GM18951 (cell line): Measurements from ENCODE around the gene SLC38A1.

ENCODE experiments used
- POLR2A ChIP-seq: IDR thresholded peaks from 4 replicates; pipeline ENCODE4 v1.6.1; 2011; ENCODE audit warnings: mild to moderate bottlenecking; ENCODE audit not compliant: insufficient read length, insufficient read depth; ENCODE audit errors: extremely low read depth
- in situ Hi-C: fragments of 300-500 bp; cut with MboI; formaldehyde crosslinking; loops from one replicate; pipeline ENCODE4 v1.12.0; 2022; ENCODE audit warnings: low sequenced_read_pairs, mixed read lengths, inconsistent platforms; ENCODE audit not compliant: unreplicated experiment

SLC38A1 gene

DNA sequence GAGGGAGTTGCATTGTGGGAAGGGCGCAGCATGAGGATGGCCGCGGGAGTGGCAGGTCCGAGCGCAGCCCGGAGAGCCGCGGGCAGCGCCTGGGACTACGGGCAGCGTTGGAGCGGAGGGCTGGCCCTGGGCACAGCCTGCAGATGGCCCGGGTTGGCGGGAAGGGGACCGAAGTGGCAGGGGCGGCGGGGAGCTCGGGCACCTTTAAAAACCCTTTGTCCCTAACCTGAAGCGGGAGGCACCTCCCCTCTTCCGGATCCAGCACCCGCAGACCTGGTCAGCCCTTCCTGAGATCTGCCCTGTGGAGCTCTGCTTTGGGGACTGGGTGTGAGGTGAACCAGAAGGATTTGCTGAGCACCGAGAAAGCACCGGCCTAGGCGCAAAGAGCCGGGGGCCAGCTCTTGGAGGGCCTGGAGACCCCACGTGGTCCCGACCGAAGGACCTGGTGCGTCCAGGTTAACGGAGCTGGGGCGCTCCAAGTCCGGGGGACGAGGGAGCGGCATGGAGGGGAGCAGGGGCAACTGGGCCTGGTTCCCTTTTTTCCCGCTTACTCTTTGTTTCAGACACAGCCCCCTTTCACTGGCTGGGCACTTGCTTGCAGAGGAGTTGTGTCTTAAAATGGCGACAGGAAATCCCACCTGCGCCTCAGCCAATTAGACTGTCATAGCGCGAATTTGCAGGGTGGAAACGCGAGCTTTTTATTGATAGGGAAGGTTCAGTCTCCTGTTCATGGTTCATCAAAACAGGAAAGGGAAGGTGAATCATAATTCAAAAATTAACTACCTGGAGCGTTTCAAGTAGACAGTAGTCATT lies 792 bp upstream of the SLC38A1 start:
- in situ Hi-C loops = no loop called here

DNA sequence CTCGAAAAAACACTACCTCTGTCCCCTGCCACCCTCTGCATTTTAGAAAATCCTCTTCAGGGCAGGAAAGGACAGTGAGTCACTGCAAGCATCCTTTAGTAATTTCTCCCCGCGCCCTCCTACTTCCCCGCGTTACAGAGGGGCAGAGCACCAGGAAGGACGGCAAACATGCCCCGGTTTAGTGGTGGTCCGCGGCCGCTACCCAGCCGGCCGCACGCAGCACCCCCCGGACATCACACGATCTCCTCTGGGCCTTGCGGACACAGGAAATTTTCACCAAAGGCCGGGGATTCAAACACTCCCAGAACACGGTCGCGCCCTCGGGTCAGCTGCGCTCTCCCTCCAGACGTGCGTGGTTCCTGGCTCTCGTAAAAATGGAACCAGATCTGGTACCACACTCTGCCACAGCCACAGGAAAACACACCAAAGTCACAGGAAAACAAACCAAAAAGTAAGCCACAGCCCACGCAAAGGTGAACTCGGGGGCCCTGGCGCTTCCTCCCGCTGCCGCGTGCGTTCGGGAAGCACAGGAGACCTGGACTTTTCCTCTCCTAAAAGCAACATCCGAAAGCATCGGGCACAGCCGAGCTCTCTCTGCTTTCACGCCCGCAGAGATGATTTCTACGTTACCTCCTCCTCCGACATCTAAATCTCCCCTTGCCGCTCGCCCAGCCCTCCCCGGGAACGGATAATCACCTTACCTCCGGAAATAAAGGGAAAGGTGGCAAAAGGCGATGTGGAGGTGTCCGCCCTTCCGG lies 839 bp downstream of the SLC38A1 start:
- in situ Hi-C loops = no loop called here
- no peak for TF ChIP-seq POLR2A

More for the DNA sequence above, 792 bp upstream of the SLC38A1 start:
- TF ChIP-seq POLR2A = no peak

- peak; percentile 8 for TF ChIP-seq POLR2A
- in situ Hi-C loops = no loop called here
Observed at GRCh38 chr12:46267575-46267824, 1.3 kb downstream of the SLC38A1 start.

DNA sequence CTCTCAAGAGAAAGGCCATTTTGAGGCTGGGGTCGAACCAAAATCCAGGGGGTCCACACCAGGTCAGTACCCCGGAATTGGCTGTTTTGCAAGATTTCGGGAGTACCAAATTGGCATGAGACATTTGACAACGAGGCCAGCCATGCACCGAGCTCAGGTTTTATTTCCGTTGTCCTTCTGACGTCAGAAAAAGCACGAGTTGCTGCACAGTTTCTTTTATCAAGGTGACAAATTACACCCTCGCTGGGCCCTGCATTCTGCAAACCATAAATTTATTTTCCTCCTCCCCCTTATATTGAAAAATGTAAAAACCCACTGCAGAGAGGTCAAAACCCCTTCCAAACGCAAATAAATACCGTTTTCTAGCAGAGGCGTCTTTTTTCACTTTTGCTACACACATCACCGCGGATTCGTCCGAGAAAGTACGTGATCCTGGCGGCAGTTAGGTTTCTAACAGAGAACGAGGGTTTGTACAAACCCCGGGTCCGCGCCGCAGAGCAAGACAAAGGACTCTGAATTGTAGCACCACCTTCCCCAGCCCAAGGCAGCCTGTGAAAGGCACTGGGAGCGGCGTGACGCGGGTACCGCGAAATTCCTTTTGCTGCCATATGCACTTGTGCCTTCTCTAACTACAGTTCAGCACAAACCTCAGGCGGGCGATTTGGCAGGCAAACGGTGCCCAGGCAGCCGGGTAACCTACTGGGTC lies 1.8 kb downstream of the SLC38A1 start:
- TF ChIP-seq POLR2A = peak; percentile 30
- in situ Hi-C loops = no loop called here

- in situ Hi-C loops = no loop called here
Observed at GRCh38 chr12:46266382-46266791, 2.5 kb downstream of the SLC38A1 start.

GRCh38 chr12:46265734-46266133 lies 3.1 kb downstream of the SLC38A1 start:
- no peak for TF ChIP-seq POLR2A
- in situ Hi-C loops = no loop called here

More at GRCh38 chr12:46266382-46266791, 2.5 kb downstream of the SLC38A1 start:
- no peak for TF ChIP-seq POLR2A

- TF ChIP-seq POLR2A = no peak
- in situ Hi-C loops = no loop called here
Observed at GRCh38 chr12:46265102-46265501, 3.7 kb downstream of the SLC38A1 start.

GRCh38 chr12:46264057-46264456 lies 4.8 kb downstream of the SLC38A1 start:
- in situ Hi-C loops = no loop called here
- TF ChIP-seq POLR2A = no peak

GRCh38 chr12:46263140-46264016 lies 5.5 kb downstream of the SLC38A1 start:
- in situ Hi-C loops = no loop called here
- no peak for TF ChIP-seq POLR2A

DNA sequence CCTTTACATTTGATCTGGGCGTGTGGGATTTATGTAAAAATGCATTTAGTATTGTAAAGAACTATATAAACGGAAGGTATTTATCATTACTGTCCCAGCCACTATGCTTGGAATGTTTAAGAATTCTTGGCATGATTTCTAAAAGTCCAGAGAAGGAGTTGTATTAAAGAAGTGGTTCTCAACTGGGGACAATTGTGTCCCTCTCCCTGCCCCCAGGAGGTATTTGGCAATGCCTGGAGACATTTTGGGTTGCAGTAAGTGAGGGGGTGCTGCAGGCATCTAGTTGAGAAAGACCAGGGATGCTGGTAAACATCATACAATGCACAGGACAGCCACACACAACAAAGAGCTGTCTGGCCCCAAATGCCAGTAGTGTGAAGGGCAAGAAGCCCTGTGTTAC lies 7.2 kb downstream of the SLC38A1 start:
- TF ChIP-seq POLR2A = no peak
- in situ Hi-C loops = no loop called here

GRCh38 chr12:46260913-46261476 lies 7.8 kb downstream of the SLC38A1 start:
- no peak for TF ChIP-seq POLR2A
- in situ Hi-C loops = no loop called here

DNA sequence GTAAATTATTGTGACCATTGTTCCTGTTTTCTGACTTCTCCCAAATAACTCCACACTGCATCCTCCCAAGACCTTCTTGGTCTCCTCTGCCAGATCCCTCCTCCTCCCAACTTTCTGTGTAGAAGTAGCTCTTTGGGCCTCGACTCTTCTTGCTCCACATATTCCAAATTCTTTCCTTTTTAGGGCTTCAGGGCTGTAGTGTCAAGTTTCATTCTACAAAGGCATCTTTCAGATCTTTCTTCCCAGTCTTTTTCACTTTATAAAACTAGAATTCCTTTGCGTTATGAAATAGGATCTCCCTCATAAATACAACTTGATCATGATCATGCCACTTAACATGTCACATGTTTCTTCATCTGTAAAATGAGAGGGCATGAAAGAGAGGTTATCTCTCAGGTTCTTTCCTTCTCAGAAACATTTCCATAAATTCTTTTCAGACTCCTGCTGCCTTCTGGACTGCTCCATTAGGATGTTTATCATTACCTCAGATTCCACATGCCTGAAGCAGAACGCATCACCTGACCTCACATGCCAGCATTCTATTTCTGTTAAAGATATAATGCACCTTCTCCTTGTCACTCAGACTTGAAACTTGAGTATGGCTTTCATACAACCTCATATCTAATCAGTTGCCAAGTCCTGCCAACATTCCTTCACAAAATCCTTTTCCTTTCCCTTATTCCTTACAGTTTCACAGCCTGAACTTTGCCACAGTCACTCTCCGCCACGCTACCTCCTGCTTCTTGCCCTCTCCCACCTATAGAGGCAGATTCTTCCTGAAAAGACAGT lies 8.5 kb downstream of the SLC38A1 start:
- in situ Hi-C loops = no loop called here
- no peak for TF ChIP-seq POLR2A
